ENCODE data around the gene TTLL3. TPM values are rescaled to one million over a fixed set of nuclear protein-coding genes. Genes with fewer than 3 reads are reported as not detected.

The TTLL3 gene
- total and polyA plus RNA-seq, 2 donors (not counting 1 experiment from before 2014, with no cell fraction given), result 84.5 to 168 TPM

DNA sequence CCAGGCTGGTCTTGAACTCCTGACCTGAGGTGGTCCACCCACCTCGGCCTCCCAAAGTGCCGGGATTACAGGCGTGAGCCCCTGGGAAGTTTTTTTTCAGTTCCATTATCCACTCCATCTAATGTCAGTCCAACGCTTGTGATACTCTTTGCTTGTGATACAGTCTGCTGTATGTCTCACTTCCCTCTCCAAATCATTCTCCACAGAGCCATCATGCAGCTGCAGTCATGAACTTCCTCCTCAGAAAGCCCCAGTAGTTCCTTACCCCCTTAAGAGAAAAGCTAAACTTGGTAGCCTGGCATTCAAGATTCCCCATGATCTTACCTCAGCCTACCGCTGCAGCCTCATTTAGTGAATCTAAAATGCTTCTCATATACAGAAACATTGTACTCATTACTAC is 14.9 kb upstream of the TTLL3 start:
- no peaks in the 10 kb centered on the region for H3K9me3 Mint-ChIP-seq (ENCODE audit: insufficient read depth)
- peak overlapping the region; percentile 84 for H3K27ac Mint-ChIP-seq
- intact Hi-C loops (cut with micrococcal nuclease), result loop anchor here (1.0 kb wide), 2 partner anchors 14 to 191 kb away; partner anchors contain the start of gene EMC3
- H3K4me3 Mint-ChIP-seq, result peak overlapping the region; percentile 73
- CTCF ChIA-PET, result interaction anchor here (0.6 to 2.0 kb wide), 8 partner anchors 10 to 315 kb away, joined by 3 to 5 read pairs (median 5); partner anchors contain the start of gene FANCD2
- TF ChIP-seq, protein P1, sequence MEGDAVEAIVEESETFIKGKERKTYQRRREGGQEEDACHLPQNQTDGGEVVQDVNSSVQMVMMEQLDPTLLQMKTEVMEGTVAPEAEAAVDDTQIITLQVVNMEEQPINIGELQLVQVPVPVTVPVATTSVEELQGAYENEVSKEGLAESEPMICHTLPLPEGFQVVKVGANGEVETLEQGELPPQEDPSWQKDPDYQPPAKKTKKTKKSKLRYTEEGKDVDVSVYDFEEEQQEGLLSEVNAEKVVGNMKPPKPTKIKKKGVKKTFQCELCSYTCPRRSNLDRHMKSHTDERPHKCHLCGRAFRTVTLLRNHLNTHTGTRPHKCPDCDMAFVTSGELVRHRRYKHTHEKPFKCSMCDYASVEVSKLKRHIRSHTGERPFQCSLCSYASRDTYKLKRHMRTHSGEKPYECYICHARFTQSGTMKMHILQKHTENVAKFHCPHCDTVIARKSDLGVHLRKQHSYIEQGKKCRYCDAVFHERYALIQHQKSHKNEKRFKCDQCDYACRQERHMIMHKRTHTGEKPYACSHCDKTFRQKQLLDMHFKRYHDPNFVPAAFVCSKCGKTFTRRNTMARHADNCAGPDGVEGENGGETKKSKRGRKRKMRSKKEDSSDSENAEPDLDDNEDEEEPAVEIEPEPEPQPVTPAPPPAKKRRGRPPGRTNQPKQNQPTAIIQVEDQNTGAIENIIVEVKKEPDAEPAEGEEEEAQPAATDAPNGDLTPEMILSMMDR (IDR thresholded peaks at IDR 0.05), result no peak
- no peak for TF ChIP-seq EZH2 (IDR thresholded peaks at IDR 0.05; ENCODE audit: borderline replicate concordance, insufficient read depth, low read depth, low read length, poor library complexity, severe bottlenecking)
- Histone ChIP-seq H3K9ac (ENCODE audit: low read length) (peak overlapping the region; percentile 10), H3K4me1 (ENCODE audit: control insufficient read depth in 2 of 2, insufficient read depth in 2 of 2, low read length in 2 of 2) (peaks cover 52 to 64% of the 10 kb centered on the region in 2 donors), H3K27me3 (replicated peaks in 1 of 4; ENCODE audit: control extremely low read depth in 1 of 4, control insufficient read depth in 3 of 4, insufficient read depth in 4 of 4, low read length in 3 of 4) (no peaks in the 10 kb centered on the region), H3K36me3 (replicated peaks in 1 of 2; ENCODE audit: control extremely low read depth in 1 of 2, control insufficient read depth in 1 of 2, extremely low read depth in 1 of 2, insufficient read depth in 2 of 2, low read length in 1 of 2) (peaks cover 17 to 44% of the 10 kb centered on the region in 2 experiments), H3K79me2 (ENCODE audit: control insufficient read depth, insufficient read depth, low read length) (peaks cover 88% of the 10 kb centered on the region), H3K9me3 (ENCODE audit: control extremely low read depth in 1 of 3, control insufficient read depth in 2 of 3, insufficient read depth in 1 of 3, low read length in 2 of 3) (no peaks in the 10 kb centered on the region), H4K20me1 (ENCODE audit: control insufficient read depth, insufficient read depth, low read length, poor library complexity, severe bottlenecking) (peaks cover 61% of the 10 kb centered on the region), H3K4me2 (replicated peaks; ENCODE audit: low read depth, low read length, poor library complexity, severe bottlenecking) (peak overlapping the region; percentile 98), H3K27ac (ENCODE audit: low read length in 2 of 2) (peak overlapping the region; percentile 93 to 99), H3K4me3 (ENCODE audit: control extremely low read depth in 1 of 5, extremely low read depth in 1 of 5, insufficient read depth in 1 of 5, low read depth in 2 of 5, low read length in 4 of 5) (peak overlapping the region in 1 of 5 experiments; percentile 27), H2AFZ (ENCODE audit: insufficient read depth, low read depth, low read length, poor library complexity, severe bottlenecking) (no peak overlapping the region)
- H3K4me1 Mint-ChIP-seq, result peaks cover 59% of the 10 kb centered on the region
- DNase-seq, result peak; percentile 86
- no peaks in the 10 kb centered on the region for H3K27me3 Mint-ChIP-seq
- 20% methylated on average over 5 of the region's 5 CpGs for WGBS (ENCODE audit: insufficient coverage)
- ATAC-seq (ENCODE audit: low read depth), result peak; percentile 29
- POLR2A ChIA-PET, result interaction anchor here (0.7 to 1.4 kb wide), 9 partner anchors 12 to 422 kb away, joined by 3 to 10 read pairs (median 4); partner anchors contain the start of genes BRPF1, MTMR14, OGG1 and RPUSD3

DNA sequence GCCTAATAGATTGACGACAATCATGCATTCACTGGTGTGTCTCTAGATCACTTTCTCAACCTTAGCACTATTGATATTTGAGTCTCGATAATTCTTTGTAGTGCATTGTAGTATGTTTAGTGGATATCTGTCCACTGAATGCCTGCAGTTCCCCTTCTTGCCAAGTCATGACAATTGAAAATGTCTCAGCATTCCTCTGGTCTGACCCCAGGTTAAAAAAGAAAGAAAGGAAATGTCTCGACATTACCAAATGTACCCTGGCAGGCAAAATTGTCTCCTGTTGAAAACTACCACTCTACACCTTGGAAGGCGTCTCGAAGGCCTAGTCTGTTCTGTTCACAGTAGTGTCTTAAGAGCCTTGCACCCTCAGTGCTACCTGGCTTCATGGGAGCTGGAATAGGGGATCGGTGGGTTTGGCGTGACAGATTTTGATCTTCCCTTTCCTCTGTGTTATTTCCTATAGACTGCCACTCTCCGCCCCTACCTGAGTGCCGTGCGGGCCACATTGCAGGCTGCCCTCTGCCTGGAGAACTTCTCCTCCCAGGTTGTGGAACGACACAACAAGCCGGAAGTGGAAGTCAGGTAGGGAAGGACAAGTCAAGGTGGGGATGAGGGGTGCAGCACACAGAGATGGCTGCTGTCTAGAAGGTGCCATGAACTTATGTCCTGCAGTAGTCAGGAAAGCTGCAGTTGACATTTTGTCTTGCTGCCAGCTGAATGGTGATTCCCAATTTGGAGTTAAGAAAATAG is 12.7 kb upstream of the TTLL3 start:
- WGBS (ENCODE audit: insufficient coverage), result 95% methylated on average over 2 of the region's 12 CpGs
- Histone ChIP-seq H3K9ac (ENCODE audit: low read length) (no peak overlapping the region), H3K36me3 (replicated peaks in 1 of 2; ENCODE audit: control extremely low read depth in 1 of 2, control insufficient read depth in 1 of 2, extremely low read depth in 1 of 2, insufficient read depth in 2 of 2, low read length in 1 of 2) (peaks cover 17 to 56% of the 10 kb centered on the region in 2 experiments), H3K27me3 (replicated peaks in 1 of 4; ENCODE audit: control extremely low read depth in 1 of 4, control insufficient read depth in 3 of 4, insufficient read depth in 4 of 4, low read length in 3 of 4) (no peaks in the 10 kb centered on the region), H3K4me2 (replicated peaks; ENCODE audit: low read depth, low read length, poor library complexity, severe bottlenecking) (no peak overlapping the region), H4K20me1 (ENCODE audit: control insufficient read depth, insufficient read depth, low read length, poor library complexity, severe bottlenecking) (peaks cover 77% of the 10 kb centered on the region), H3K79me2 (ENCODE audit: control insufficient read depth, insufficient read depth, low read length) (peaks cover 87% of the 10 kb centered on the region), H3K4me3 (ENCODE audit: control extremely low read depth in 1 of 5, extremely low read depth in 1 of 5, insufficient read depth in 1 of 5, low read depth in 2 of 5, low read length in 4 of 5) (no peak overlapping the region), H3K9me3 (ENCODE audit: control extremely low read depth in 1 of 3, control insufficient read depth in 2 of 3, insufficient read depth in 1 of 3, low read length in 2 of 3) (no peaks in the 10 kb centered on the region), H3K4me1 (ENCODE audit: control insufficient read depth in 2 of 2, insufficient read depth in 2 of 2, low read length in 2 of 2) (peaks cover 41 to 46% of the 10 kb centered on the region in 2 donors), H2AFZ (ENCODE audit: insufficient read depth, low read depth, low read length, poor library complexity, severe bottlenecking) (no peak overlapping the region), H3K27ac (ENCODE audit: low read length in 2 of 2) (peak overlapping the region in 1 of 2 donors; percentile 99)
- ChIA-PET POLR2A (interaction anchor here (0.7 kb wide), 1 partner anchor 8 kb away, joined by 5 read pairs; no protein-coding TSS in a partner anchor), CTCF (interaction anchor here (0.5 to 2.4 kb wide), 2 partner anchors 11 to 15 kb away, joined by 3 to 6 read pairs; no protein-coding TSS in a partner anchor)
- Mint-ChIP-seq H3K4me3 (peak overlapping the region; percentile 18), H3K9me3 (ENCODE audit: insufficient read depth) (no peaks in the 10 kb centered on the region), H3K4me1 (peaks cover 42% of the 10 kb centered on the region), H3K27ac (peak overlapping the region; percentile 65), H3K27me3 (no peaks in the 10 kb centered on the region)
- DNase-seq (no peak), ATAC-seq (ENCODE audit: low read depth) (no peak)
- TF ChIP-seq, protein P1 (IDR thresholded peaks at IDR 0.05), result no peak
- no peak for TF ChIP-seq EZH2 (IDR thresholded peaks at IDR 0.05; ENCODE audit: borderline replicate concordance, insufficient read depth, low read depth, low read length, poor library complexity, severe bottlenecking)
- intact Hi-C loops (cut with micrococcal nuclease), result no loop called here
